Thoracic aorta (tissue), 2 donors: ENCODE data around the gene ADGRB3. TPM values are rescaled to one million over a fixed set of nuclear protein-coding genes. Genes with fewer than 3 reads are reported as not detected.

Source experiments
- ATAC-seq: fragments of 150-250 bp; one replicate; pipeline ENCODE4 v1.8.0; 2017; ENCODE audit warnings: low read depth; ENCODE audit not compliant: insufficient number of reproducible peaks, low FRiP score
- DNase-seq: peaks from one replicate; pipeline ENCODE4 v3.0.0-alpha.2; 2020; ENCODE audit warnings: low spot score
- H3K27ac ChIP-seq, 2 donors: fragments of 200-600 bp; sonication (generic); 1 replicate in 1 of 2; 2 replicates in 1 of 2; pipeline ENCODE4 v1.5.1; 2016; ENCODE audit warnings: mild to moderate bottlenecking in 2 of 2, moderate library complexity in 2 of 2
- H3K27me3 ChIP-seq: fragments of 200-600 bp; sonication (generic); replicated peaks from 2 replicates; pipeline ENCODE4 v1.6.0; 2016; ENCODE audit warnings: mild to moderate bottlenecking; ENCODE audit not compliant: insufficient read depth
- H3K36me3 ChIP-seq: fragments of 200-600 bp; sonication (generic); one replicate; pipeline ENCODE4 v1.5.1; 2016
- H3K4me1 ChIP-seq, 2 donors: fragments of 200-600 bp; sonication (generic); 1 replicate in 1 of 2; 2 replicates in 1 of 2; pipeline versions ENCODE4 v1.5.1 to v1.6.0; 2016; ENCODE audit warnings: low read depth in 2 of 2, mild to moderate bottlenecking in 1 of 2; ENCODE audit not compliant: control insufficient read depth in 1 of 2
- H3K4me3 ChIP-seq: fragments of 200-600 bp; sonication (generic); 2 replicates; pipeline ENCODE4 v1.5.1; 2016; ENCODE audit warnings: mild to moderate bottlenecking
- H3K9me3 ChIP-seq: fragments of 200-600 bp; sonication (generic); 2 replicates; pipeline ENCODE4 v1.5.1; 2016
- total RNA-seq, 2 donors: library from RNA; depleted of rRNA; stranded (reverse); fragments of >200 nt; gene quantifications; one replicate each; pipeline versions ENCODE4 v1.1.0 to v1.2.3, GENCODE V29; 2016
- TF ChIP-seq, protein P1 (sequence below): fragments of 200-600 bp; sonication (generic); IDR thresholded peaks from one replicate; pipeline ENCODE4 v1.5.1; 2019; ENCODE audit warnings: antibody characterized with exemption

ADGRB3 gene
- total RNA-seq, 2 donors from 2014 or later, result 2.4 to 10.1 TPM

- Histone ChIP-seq H3K27me3 (no peaks in the 10 kb centered on the region), H3K36me3 (no peaks in the 10 kb centered on the region), H3K9me3 (no peaks in the 10 kb centered on the region), H3K4me1 (no peaks in the 10 kb centered on the region), H3K27ac (no peak overlapping the region), H3K4me3 (no peak overlapping the region)
- TF ChIP-seq, protein P1, sequence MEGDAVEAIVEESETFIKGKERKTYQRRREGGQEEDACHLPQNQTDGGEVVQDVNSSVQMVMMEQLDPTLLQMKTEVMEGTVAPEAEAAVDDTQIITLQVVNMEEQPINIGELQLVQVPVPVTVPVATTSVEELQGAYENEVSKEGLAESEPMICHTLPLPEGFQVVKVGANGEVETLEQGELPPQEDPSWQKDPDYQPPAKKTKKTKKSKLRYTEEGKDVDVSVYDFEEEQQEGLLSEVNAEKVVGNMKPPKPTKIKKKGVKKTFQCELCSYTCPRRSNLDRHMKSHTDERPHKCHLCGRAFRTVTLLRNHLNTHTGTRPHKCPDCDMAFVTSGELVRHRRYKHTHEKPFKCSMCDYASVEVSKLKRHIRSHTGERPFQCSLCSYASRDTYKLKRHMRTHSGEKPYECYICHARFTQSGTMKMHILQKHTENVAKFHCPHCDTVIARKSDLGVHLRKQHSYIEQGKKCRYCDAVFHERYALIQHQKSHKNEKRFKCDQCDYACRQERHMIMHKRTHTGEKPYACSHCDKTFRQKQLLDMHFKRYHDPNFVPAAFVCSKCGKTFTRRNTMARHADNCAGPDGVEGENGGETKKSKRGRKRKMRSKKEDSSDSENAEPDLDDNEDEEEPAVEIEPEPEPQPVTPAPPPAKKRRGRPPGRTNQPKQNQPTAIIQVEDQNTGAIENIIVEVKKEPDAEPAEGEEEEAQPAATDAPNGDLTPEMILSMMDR, result no peak
- ATAC-seq, result no peak
- DNase-seq, result no peak
Measured at GRCh38 chr6:69026243-69026642, 391.2 kb downstream of the ADGRB3 start.

DNA sequence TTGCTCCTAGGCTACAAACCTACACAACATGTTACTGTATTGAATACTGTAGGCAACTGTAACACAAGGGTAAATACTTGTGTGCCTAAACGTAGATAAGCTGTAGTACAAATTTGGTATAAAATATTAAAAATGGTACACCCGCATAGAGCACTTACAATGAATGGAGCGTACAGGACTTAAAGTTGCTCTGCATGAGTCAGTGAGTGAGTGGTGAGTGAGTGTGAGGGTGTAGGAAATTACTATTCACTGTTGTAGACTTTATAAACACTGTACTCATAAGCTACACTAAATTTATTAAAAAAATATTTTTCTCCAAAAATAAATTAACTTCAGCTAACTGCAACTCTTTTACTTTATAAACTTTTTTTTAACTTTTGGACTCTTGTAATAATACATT, 391.6 kb downstream of the ADGRB3 start:
- H3K9me3 ChIP-seq, result no peaks in the 10 kb centered on the region
- no peaks in the 10 kb centered on the region for H3K4me1 ChIP-seq
- DNase-seq, result no peak
- no peaks in the 10 kb centered on the region for H3K27me3 ChIP-seq
- H3K36me3 ChIP-seq, result no peaks in the 10 kb centered on the region
- no peak for ATAC-seq
- TF ChIP-seq, protein P1, result no peak
- H3K27ac ChIP-seq, result no peak overlapping the region
- no peak overlapping the region for H3K4me3 ChIP-seq

GRCh38 chr6:69027861-69028260, 392.8 kb downstream of the ADGRB3 start:
- no peak for ATAC-seq
- no peaks in the 10 kb centered on the region for H3K27me3 ChIP-seq
- TF ChIP-seq, protein P1, result no peak

GRCh38 chr6:69038841-69039240, 403.8 kb downstream of the ADGRB3 start:
- H3K27ac ChIP-seq, result no peak overlapping the region
- H3K27me3 ChIP-seq, result no peaks in the 10 kb centered on the region
- no peak overlapping the region for H3K4me3 ChIP-seq
- TF ChIP-seq, protein P1, result no peak
- DNase-seq (no peak), ATAC-seq (no peak)
- no peaks in the 10 kb centered on the region for H3K36me3 ChIP-seq
- no peaks in the 10 kb centered on the region for H3K4me1 ChIP-seq
- H3K9me3 ChIP-seq, result no peaks in the 10 kb centered on the region

More at GRCh38 chr6:69027861-69028260, 392.8 kb downstream of the ADGRB3 start:
- DNase-seq, result no peak
- Histone ChIP-seq H3K4me1 (no peaks in the 10 kb centered on the region), H3K36me3 (no peaks in the 10 kb centered on the region), H3K4me3 (no peak overlapping the region), H3K27ac (no peak overlapping the region), H3K9me3 (no peaks in the 10 kb centered on the region)

DNA sequence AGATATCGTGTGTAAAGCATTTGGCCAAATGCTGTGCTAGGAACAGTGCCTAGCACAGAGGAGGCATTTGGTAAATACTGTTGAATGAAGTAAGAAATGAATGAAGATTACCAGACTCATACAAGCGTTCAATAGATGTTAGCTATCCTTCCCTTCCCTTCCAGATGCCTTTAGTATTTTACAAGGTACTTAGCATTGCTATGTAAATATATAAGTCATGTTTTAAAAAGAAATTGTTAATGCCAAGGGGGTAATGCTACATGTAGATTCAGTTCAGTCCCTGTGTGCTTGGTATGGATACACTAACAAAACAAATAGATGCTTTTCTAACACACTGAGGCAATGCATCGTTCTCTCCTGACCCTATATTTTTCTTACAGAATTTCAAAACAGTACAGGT, 407.2 kb downstream of the ADGRB3 start:
- no peak overlapping the region for H3K27ac ChIP-seq
- no peak overlapping the region for H3K4me3 ChIP-seq
- H3K36me3 ChIP-seq, result no peaks in the 10 kb centered on the region
- DNase-seq, result no peak
- TF ChIP-seq, protein P1, result no peak
- no peak for ATAC-seq
- H3K9me3 ChIP-seq, result no peaks in the 10 kb centered on the region
- no peaks in the 10 kb centered on the region for H3K4me1 ChIP-seq
- H3K27me3 ChIP-seq, result no peaks in the 10 kb centered on the region
